ENCODE results near the gene TRAPPC8. TPM values are rescaled to one million over a fixed set of nuclear protein-coding genes. Genes with fewer than 3 reads are reported as not detected.

The TRAPPC8 gene
- total RNA-seq, 1 donor from 2014 or later = 29.6 TPM

- TF ChIP-seq CTCF (IDR thresholded peaks at IDR 0.05) = no peak
- Mint-ChIP-seq H3K36me3 (ENCODE audit: low read depth) (peaks cover 19% of the 10 kb centered on the region), H3K27me3 (ENCODE audit: low read depth) (no peaks in the 10 kb centered on the region), H3K4me1 (ENCODE audit: low read depth) (no peaks in the 10 kb centered on the region), H3K4me3 (ENCODE audit: unreplicated experiment) (no peak overlapping the region), H3K27ac (ENCODE audit: unreplicated experiment) (no peak overlapping the region), H3K9me3 (ENCODE audit: low read depth) (no peaks in the 10 kb centered on the region)
- no peak for DNase-seq (ENCODE audit: low spot score)
These were observed 50.0 kb downstream of the TRAPPC8 start for GRCh38 chr18:31892936-31893335.

GRCh38 chr18:31891566-31891965, 51.4 kb downstream of the TRAPPC8 start:
- H3K9me3 Mint-ChIP-seq (ENCODE audit: low read depth) = no peaks in the 10 kb centered on the region
- no peaks in the 10 kb centered on the region for H3K27me3 Mint-ChIP-seq (ENCODE audit: low read depth)
- H3K4me1 Mint-ChIP-seq (ENCODE audit: low read depth) = no peaks in the 10 kb centered on the region
- no peak for TF ChIP-seq CTCF (IDR thresholded peaks at IDR 0.05)
- no peak for DNase-seq (ENCODE audit: low spot score)
- no peak overlapping the region for H3K27ac Mint-ChIP-seq (ENCODE audit: unreplicated experiment)
- no peak overlapping the region for H3K4me3 Mint-ChIP-seq (ENCODE audit: unreplicated experiment)
- H3K36me3 Mint-ChIP-seq (ENCODE audit: low read depth) = peaks cover 27% of the 10 kb centered on the region

GRCh38 chr18:31884020-31884419, 58.9 kb downstream of the TRAPPC8 start:
- Mint-ChIP-seq H3K9me3 (ENCODE audit: low read depth) (peaks cover 18% of the 10 kb centered on the region), H3K27ac (ENCODE audit: unreplicated experiment) (no peak overlapping the region), H3K4me3 (ENCODE audit: unreplicated experiment) (no peak overlapping the region), H3K36me3 (ENCODE audit: low read depth) (peaks cover 47% of the 10 kb centered on the region), H3K27me3 (ENCODE audit: low read depth) (no peaks in the 10 kb centered on the region), H3K4me1 (ENCODE audit: low read depth) (no peaks in the 10 kb centered on the region)
- no peak for TF ChIP-seq CTCF (IDR thresholded peaks at IDR 0.05)
- DNase-seq (ENCODE audit: low spot score) = no peak

- peaks cover 18% of the 10 kb centered on the region for H3K9me3 Mint-ChIP-seq (ENCODE audit: low read depth)
- H3K27ac Mint-ChIP-seq (ENCODE audit: unreplicated experiment) = no peak overlapping the region
- H3K27me3 Mint-ChIP-seq (ENCODE audit: low read depth) = no peaks in the 10 kb centered on the region
- no peak for TF ChIP-seq CTCF (IDR thresholded peaks at IDR 0.05)
- H3K4me1 Mint-ChIP-seq (ENCODE audit: low read depth) = no peaks in the 10 kb centered on the region
- no peak for DNase-seq (ENCODE audit: low spot score)
- no peak overlapping the region for H3K4me3 Mint-ChIP-seq (ENCODE audit: unreplicated experiment)
- peaks cover 39% of the 10 kb centered on the region for H3K36me3 Mint-ChIP-seq (ENCODE audit: low read depth)
These were observed 62.6 kb downstream of the TRAPPC8 start for GRCh38 chr18:31880186-31880898.

GRCh38 chr18:31878358-31878757, 64.6 kb downstream of the TRAPPC8 start:
- DNase-seq (ENCODE audit: low spot score) = no peak
- no peak for TF ChIP-seq CTCF (IDR thresholded peaks at IDR 0.05)
- no peaks in the 10 kb centered on the region for H3K4me1 Mint-ChIP-seq (ENCODE audit: low read depth)
- no peaks in the 10 kb centered on the region for H3K27me3 Mint-ChIP-seq (ENCODE audit: low read depth)
- peaks cover 37% of the 10 kb centered on the region for H3K36me3 Mint-ChIP-seq (ENCODE audit: low read depth)
- H3K27ac Mint-ChIP-seq (ENCODE audit: unreplicated experiment) = no peak overlapping the region
- H3K4me3 Mint-ChIP-seq (ENCODE audit: unreplicated experiment) = no peak overlapping the region
- peaks cover 18% of the 10 kb centered on the region for H3K9me3 Mint-ChIP-seq (ENCODE audit: low read depth)

All from chondrocyte (in vitro differentiated cells).